ENCODE data around the gene MMP12. TPM values are rescaled to one million over a fixed set of nuclear protein-coding genes. Genes with fewer than 3 reads are reported as not detected.

The MMP12 gene
- 1 to 10 TPM in 1 of 6 experiments, under 1 TPM in 5; 0.20 to 1.2 (median 0.31) TPM for total RNA-seq (2021; fragmentation: NEBNext Ultra II Directional; extraction: Animal tissue kit (Norgen Biotek cat#: 25700))
- long read RNA-seq, partial matches to known transcripts = 0 of 4 reads
- long read RNA-seq, other reads (novel, unspliced or antisense) = 0 of 4 reads

GRCh38 chr11:102874852-102875251 lies at the start of gene MMP12:
MMP12 (minus strand) TSS chr11:102874982; CDS start chr11:102874937, 45 bp downstream.
- TF ChIP-seq CTCF (IDR thresholded peaks at IDR 0.05) = no peak
- H3K27me3 Mint-ChIP-seq (ENCODE audit: insufficient read depth) = no peaks in the 10 kb centered on the region; the same call in 1 of the 2 replicates
- no peaks in the 10 kb centered on the region for H3K9me3 Mint-ChIP-seq
- peak; percentile 7 for DNase-seq
- H3K36me3 Mint-ChIP-seq (ENCODE audit: low read depth) = no peaks in the 10 kb centered on the region
- H3K4me3 Mint-ChIP-seq = no peak within 1 kb of the TSS; the same call in 1 of the 2 replicates
- H3K27ac Mint-ChIP-seq = no peak within 1 kb of the TSS
- peaks cover 12% of the 10 kb centered on the region for H3K4me1 Mint-ChIP-seq (ENCODE audit: low read depth)

DNA sequence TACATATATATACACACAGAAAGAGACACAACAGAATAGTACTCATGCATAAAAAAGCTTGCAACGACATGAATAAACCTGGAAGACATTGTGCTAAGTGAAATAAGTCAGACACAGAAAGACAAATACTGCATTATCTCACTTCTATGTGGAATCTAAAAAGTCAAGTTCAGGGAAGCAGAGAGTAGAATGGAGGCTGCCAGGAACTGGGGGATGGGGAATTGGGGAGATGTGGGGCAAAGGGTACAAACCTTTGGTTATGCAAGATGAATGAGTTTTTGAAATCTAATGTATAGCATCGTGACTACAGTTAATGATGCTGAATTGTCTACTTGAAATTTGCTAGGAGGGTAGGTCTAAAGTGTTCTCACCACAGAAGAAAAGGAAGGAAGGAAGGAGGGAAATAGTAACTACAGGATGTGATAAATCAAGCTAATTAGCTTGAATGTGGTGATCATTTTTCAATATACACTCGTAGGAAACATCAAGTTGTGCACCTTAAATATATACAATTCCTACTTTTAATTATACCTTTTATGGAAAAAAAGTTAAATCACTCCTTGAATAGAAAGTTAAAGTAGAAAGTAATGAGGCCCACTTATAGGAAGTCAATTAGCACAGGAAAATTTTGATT lies 46.9 kb upstream of the MMP12 start:
- H3K9me3 Mint-ChIP-seq = no peaks in the 10 kb centered on the region
- H3K36me3 Mint-ChIP-seq (ENCODE audit: low read depth) = no peaks in the 10 kb centered on the region
- TF ChIP-seq CTCF (IDR thresholded peaks at IDR 0.05) = no peak
- no peak for DNase-seq
- no peaks in the 10 kb centered on the region for H3K27me3 Mint-ChIP-seq (ENCODE audit: insufficient read depth)
- no peak overlapping the region for H3K27ac Mint-ChIP-seq
- H3K4me1 Mint-ChIP-seq (ENCODE audit: low read depth) = peaks cover 21% of the 10 kb centered on the region
- no peak overlapping the region for H3K4me3 Mint-ChIP-seq

DNA sequence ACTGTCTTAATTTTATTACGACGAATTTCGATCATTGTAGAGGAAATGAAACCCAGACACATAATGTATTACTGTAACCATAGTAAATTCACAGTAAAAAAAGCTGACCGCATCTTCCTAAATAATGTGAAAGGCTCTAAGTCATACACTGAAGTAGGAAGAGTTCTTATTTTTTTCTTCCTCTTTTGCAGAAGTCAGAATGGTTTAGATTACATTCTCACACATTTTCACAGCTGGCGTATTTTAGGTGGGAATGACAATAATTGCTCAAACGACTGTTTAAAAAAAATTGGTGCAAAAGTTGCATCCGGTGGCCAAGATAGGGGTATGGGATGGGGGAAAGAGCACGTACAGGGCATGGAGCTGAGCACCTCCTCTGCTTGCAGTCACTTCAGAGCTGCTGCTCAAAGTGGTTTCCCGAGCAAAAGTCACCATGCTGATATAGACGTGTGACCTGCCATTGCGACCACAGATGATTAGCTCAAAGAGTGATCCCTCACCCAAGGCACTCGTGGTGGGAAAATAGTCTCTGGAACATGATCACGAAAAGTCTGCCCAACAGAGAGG lies 45.4 kb upstream of the MMP12 start:
- peaks cover 18% of the 10 kb centered on the region for H3K4me1 Mint-ChIP-seq (ENCODE audit: low read depth)
- no peak overlapping the region for H3K27ac Mint-ChIP-seq
- DNase-seq = no peak
- H3K27me3 Mint-ChIP-seq (ENCODE audit: insufficient read depth) = no peaks in the 10 kb centered on the region
- no peaks in the 10 kb centered on the region for H3K36me3 Mint-ChIP-seq (ENCODE audit: low read depth)
- H3K9me3 Mint-ChIP-seq = no peaks in the 10 kb centered on the region
- H3K4me3 Mint-ChIP-seq = no peak overlapping the region
- TF ChIP-seq CTCF (IDR thresholded peaks at IDR 0.05) = no peak

GRCh38 chr11:102915044-102915375 lies 40.2 kb upstream of the MMP12 start:
- peaks cover 21% of the 10 kb centered on the region for H3K4me1 Mint-ChIP-seq (ENCODE audit: low read depth)
- no peaks in the 10 kb centered on the region for H3K27me3 Mint-ChIP-seq (ENCODE audit: insufficient read depth)
- no peaks in the 10 kb centered on the region for H3K36me3 Mint-ChIP-seq (ENCODE audit: low read depth)
- peak; percentile 58; the same call in 1 of the 2 replicates for TF ChIP-seq CTCF (IDR thresholded peaks at IDR 0.05)
- H3K9me3 Mint-ChIP-seq = no peaks in the 10 kb centered on the region
- DNase-seq = no peak
- H3K27ac Mint-ChIP-seq = no peak overlapping the region
- H3K4me3 Mint-ChIP-seq = no peak overlapping the region

DNA sequence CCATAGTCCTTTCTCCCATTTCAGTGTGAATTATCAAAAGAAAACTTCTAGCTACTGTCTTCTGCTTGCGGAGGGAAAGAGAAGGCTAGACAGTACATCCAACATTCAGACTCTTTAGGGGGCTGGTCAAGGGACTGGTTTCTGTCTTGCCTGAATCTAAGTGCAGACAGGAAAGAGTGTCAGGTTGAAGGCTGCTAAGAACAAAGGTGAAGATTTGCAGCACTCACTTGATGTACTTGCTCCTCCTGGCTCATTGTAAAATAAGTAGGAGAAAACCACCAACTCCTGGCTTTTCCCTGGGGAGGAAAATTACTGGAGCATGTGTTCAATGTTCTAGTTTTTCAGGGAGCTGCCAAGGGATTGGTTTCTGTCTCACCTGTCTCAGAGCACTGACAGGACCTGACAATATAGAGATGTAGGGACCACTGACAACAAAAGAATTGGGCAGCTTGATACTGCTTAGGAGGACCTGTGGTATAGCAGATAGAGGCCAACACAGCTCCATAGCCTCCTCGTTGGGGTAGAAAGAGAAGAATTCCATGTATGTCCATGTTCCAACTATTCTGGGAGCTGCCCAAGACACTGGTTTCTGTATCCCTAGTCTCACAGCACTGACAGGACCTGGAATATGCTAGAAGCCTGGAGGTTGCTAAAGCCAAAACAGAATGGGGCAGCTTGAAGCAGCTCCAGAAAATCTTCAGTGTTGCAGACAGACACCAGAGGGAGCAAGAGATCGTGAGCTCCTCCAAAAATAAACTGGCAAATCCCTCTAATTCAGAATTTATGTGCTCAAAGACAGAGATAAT lies 39.7 kb upstream of the MMP12 start:
- peak; percentile 85 for TF ChIP-seq CTCF (IDR thresholded peaks at IDR 0.05)
- Mint-ChIP-seq H3K27me3 (ENCODE audit: insufficient read depth) (no peaks in the 10 kb centered on the region), H3K36me3 (ENCODE audit: low read depth) (no peaks in the 10 kb centered on the region), H3K27ac (no peak overlapping the region), H3K4me3 (no peak overlapping the region), H3K4me1 (ENCODE audit: low read depth) (peaks cover 20% of the 10 kb centered on the region), H3K9me3 (no peaks in the 10 kb centered on the region)
- DNase-seq = peak; percentile 46

Data from HFFc6 (cell line).